Stimulated activated CD4-positive, alpha-beta T cell treated with anti-CD3 and anti-CD28 coated beads, Interleukin-12 subunit alpha, Interleukin-12 subunit beta, amount 100 ng/mL, for 48 hours (primary cell): Measurements from ENCODE around the gene STAG1.
"Not testable (repeated sequence)": the region's sequence is repeated elsewhere in the genome, so short reads cannot be mapped to it uniquely, and the experiment has no call there.

Experiments
- DNase-seq, 3 donors: peaks; one replicate each; pipeline ENCODE4 v3.0.0-alpha.2; 2020; ENCODE audit warnings: low read depth in 2 of 3, low spot score in 1 of 3

STAG1 gene

GRCh38 chr3:136336329-136337100 is 415.7 kb downstream of the STAG1 start:
- no peak for DNase-seq

DNA sequence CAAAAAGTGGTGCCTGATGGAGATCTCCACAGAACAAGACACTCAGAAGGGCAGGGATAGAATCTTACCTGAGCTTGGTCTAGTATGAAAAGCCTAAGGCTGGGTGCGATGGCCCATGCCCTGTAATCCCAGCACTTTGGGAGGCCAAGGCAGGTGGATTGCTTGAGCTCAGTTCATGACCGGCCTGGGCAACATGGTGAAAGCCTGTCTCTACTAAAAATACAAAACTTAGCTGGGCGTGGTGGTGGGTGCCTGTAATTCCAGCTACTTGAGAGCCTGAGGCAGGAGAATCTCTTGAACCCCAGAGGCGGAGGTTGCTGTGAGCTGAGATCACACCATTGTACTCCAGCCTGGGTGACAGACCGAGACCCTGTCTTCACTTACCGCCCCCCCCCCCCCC is 417.5 kb downstream of the STAG1 start:
- DNase-seq, result not testable (repeated sequence)

DNA sequence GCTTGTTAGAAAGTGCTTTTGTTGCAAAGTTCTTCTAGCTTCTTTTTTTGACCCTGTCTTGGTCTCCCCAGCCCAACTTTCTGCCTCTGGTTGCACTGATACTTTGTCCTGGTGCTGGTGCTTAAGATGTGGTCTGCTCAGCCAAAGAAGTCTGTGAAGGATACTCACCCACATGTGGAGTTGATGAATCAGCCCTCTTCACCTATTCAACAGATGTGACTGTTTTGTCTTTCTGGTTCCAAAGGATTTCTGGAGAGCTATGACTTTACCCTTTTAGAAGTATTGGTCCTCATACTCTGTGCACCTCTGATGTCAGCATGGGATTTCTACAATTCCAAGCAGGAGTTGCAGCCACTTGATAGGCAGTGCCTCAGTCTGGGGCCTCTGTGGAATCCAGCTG is 418.0 kb downstream of the STAG1 start:
- no peak for DNase-seq

DNA sequence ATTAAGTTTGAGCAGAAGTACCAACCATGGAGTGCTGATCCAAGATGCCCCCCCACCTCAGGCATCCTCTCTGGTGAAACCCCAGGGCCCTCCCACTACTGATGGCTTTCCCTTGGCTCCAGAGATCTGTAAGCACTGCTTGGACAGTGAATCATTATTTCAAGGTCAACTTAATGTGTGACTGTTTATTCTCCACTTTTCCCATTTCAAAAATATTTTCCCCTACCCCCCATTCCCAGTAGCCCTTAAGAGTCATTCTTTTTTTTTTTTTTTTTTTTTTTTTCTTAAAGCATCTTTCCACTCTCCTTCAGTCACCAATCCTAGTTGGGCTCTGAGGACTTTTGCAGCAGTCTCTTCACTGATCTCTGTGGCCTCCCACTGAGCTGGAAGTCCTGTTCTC is 419.4 kb downstream of the STAG1 start:
- DNase-seq, result no peak

DNA sequence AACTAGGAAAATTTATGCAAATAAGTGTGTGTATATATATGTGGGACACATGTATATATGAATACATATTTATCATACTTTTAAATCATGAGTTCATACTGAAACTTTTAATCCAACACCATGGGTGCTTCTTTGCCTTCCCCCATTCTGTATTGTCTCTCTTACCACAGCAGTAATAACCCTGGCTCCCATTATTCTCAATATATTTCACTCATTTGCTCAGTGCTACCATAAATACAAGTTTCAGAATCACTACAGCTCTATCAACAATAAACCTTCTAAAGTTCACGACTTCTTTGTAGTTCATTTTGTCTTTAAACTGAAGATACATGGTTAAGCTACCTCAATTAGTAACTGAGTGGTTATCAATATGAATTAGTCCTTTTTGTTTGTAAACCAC is 419.9 kb downstream of the STAG1 start:
- DNase-seq, result no peak

- no peak for DNase-seq
Measured at GRCh38 chr3:136330900-136331299, 421.3 kb downstream of the STAG1 start.

- DNase-seq, result no peak
Measured at GRCh38 chr3:136329593-136329992, 422.6 kb downstream of the STAG1 start.

DNA sequence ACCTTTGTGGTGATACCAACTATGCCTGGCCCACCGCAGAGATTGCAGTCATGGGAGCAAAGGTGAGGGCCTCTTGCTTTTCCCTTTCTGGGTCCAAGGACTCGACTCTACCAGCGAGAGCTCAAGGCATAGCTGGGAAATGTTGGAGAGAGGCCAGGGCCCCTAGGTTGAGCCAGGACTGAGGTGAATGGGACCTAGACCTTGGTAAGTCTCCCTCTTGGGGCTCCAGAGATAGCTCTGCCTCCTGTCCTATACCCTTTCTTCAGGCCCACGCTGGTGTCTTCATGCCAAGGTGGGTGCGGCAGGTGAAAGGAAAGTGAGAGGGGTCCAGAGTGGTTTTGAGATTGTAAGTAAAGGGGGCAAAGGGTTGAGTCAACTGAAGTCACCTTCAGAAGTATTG is 424.5 kb downstream of the STAG1 start:
- DNase-seq, result no peak

GRCh38 chr3:136326316-136326715 is 425.9 kb downstream of the STAG1 start:
- DNase-seq, result no peak

DNA sequence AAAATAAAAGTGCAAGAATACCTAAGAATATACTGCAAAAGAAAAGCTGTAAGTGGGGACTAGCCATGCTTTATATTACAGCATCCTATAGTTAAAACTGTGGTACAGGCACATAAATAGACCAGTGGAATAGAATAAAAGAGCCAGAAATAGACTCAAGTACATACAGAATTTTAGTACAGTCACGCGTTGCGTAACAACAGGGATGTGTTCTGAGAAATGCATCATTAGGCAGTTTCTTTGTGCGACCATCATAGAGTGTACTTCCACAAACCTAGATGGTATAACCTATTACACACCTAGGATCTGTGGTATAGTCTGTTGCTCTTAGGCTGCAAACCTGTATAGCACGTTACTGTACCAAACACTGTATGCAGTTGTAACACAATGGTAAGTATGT is 440.2 kb downstream of the STAG1 start:
- no peak for DNase-seq

DNA sequence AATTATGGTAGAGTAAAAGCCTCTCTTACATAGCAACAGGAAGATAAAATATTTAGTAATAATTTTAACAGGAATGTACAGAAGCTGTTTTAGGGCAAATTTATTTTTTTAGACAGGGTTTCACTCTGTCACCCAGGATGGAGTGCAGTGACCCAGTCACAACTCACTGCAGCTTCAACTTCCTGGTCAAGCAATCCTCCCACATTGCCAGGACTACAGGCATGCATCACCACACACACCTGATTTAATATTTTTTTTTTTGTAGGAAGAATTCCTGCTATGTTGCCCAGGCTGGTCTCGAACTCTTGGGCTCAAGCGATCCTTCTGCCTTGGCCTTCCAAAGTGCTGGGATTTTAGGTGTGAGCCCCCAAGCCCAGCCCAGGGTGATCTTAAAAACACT is 440.9 kb downstream of the STAG1 start:
- DNase-seq, result no peak

- DNase-seq, result no peak
Measured at GRCh38 chr3:136305879-136306278, 446.3 kb downstream of the STAG1 start.

DNA sequence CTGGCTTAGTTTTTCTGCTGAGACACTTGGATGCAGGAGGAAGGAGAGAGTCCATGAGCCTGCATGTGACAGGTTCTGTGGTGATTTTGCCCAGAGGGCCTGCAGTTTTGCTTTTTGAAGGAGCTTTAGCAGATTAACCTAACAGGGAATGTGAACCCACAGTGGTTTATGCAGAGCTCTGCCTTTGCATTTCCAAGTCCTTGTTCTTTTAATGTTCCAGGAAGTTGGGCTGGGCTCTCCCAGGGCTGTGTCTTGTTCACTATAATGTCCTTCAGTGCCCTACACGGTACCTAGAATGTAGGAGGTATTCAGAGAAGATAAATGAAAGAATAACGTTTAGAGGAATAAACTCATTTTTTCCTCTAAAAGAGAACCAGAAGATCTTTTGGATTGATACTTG is 451.7 kb downstream of the STAG1 start:
- no peak for DNase-seq

GRCh38 chr3:136297826-136298225 is 454.4 kb downstream of the STAG1 start:
- DNase-seq, result no peak

GRCh38 chr3:136296960-136297359 is 455.2 kb downstream of the STAG1 start:
- DNase-seq, result no peak

- no peak for DNase-seq
Measured at GRCh38 chr3:136294176-136294575, 458.0 kb downstream of the STAG1 start.

- DNase-seq, result no peak
Measured at GRCh38 chr3:136293279-136293678, 458.9 kb downstream of the STAG1 start.

DNA sequence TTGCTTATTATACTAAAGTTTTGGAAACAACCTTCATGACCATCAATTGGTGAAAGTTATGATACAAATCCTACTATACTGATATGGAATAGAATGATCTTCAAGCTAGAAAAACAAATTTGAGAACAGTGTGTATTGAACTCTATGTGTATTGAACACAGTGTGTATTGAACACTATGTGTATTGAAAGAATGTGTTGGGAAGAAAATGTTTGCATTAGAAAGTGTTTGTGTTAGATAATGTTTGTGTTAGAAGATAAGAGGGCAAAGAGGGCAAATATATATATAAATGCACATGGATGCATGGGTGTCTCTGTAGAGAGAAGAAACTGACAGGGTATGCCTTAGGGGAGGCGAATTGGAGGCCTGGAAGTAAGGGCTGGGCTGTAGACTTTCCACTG is 459.7 kb downstream of the STAG1 start:
- no peak for DNase-seq

- no peak for DNase-seq
Measured at GRCh38 chr3:136291302-136291701, 460.9 kb downstream of the STAG1 start.
